ENCODE measurements around the gene RHEB.

RHEB gene

GRCh38 chr7:151447901-151448260, 71.8 kb downstream of the RHEB start:
- FAIRE-seq, result no peak

DNA sequence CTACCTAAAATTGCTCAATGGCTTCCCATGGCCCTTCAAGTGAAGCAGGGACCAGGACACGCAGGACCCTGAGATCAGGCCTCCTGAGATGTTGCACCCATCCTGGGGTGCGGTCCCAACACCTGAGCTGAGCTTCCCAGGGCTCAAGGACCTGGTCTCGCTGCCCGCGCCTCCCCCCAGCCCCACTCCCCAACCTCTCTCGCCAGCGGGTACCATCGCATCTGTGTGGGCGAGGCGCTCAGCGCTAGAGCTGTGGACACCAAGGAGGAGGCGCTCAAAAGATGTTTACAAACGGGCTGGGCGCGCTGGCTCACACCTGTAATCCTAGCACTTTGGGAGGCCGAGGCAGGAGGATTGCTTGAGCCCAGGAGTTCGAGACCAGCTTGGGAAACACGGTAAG, 72.4 kb downstream of the RHEB start:
- no peak for FAIRE-seq

DNA sequence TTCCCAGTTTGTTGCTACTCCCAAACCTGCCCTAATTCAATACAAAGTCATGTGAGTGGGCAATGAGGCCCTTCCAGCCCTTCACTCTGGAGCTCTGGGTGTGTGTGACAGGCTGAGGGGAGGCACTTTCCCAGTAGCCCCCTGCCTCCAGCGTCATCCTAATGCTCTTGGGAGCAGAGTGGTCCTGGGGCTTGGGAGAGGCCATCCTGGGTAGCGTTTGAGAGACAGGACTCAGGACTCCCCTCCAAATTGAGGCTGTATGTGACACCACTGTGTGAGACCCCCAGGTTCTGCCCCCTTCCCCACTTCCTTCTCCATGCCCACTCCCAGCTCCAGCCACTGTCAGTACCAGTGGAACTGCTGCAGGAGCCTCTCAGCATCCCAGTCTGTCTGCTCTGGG, 73.3 kb downstream of the RHEB start:
- no peak for FAIRE-seq

- FAIRE-seq, result no peak
Observed at GRCh38 chr7:151444632-151445031, 75.1 kb downstream of the RHEB start.

- no peak for FAIRE-seq
Observed at GRCh38 chr7:151442776-151443496, 76.8 kb downstream of the RHEB start.

- FAIRE-seq, result no peak
Observed at GRCh38 chr7:151440799-151441445, 78.8 kb downstream of the RHEB start.

DNA sequence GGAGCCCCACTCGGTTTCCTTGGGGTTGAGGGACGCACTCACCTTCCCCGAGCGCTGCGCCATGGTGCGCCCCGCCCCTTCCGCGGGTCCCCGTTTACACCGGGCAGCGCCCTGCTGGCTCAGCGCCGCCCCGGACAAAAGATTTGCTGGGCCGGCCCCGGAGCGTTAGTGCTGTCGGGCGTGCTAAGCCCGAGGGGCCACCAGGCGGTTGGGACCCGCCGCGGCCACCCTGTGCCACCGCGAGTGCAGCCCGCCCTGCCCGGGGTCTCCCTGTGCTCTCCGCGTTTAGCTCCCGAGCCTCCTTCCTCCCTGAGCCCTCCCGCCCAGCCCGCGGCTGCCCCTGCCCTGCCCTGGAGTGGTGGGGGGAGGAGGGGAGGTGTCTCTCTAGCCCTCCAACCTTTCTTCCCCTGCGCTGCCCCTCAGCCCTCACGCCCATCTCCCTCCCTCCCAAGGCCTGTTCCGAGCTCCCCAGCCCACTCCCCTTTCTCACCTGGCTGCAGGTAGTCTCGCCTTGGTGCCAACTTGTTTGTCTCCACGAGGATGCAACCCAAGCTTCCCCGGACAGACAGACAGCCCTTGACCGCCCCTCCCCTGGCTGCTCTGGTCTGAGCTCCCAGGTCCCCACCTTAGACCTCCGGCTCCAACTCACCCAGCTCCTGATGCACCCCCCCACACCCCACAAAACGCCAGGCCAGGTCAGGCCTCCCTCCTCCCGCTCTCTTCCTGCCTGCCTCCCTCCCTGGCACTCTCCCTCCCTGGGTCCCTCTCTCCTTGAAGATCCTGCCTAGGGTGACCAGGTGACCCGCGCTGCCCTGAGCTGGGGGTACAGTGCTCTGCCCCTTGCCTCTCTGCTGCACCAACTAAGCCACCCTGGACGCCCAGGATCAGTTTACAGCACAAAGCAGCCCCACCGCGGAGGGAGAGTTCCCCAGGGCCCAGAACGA, 79.6 kb downstream of the RHEB start, which contains the start of gene CRYGN:
TSS of gene CRYGN (minus strand) at position 287 of the 944 bp plus-strand sequence. CDS start at position 63, 224 bp downstream.
- no peak for FAIRE-seq

DNA sequence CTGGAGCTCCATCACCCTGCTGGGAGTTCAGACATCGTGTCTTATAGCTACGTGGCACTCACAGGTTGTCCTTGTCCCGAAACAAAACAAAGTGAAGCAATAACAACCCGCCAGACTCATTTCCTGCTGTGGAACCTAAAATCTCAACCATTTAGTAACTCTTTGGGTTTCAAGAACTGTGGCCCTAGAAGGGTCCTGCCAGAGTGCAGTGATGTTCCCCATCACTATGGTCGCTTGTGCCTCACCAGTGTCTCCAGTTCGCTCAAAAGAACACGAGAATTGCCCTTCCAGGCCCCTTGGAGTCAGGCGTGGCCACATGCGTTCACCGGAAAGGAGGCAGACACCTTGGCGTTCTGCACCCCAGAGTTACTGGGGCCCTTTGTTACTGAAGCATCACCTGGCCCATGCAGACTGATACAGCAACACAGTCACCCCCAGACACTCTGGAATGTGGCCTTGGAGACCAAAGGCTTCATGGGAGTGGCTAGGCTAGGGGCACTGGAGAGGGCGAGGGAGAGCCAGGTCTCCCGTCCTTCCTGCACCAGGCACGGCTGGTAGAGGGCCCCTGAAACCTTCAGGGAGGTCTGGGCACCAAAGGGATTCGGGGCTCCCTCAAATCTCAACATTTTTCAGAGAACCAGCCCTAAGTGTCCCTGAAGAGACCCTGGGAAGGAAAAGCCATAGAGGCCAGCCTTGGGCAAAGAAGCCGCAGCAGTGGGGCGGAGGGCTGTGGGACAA, 80.7 kb downstream of the RHEB start:
- FAIRE-seq, result no peak

GRCh38 chr7:151437866-151438516, 81.7 kb downstream of the RHEB start:
- FAIRE-seq, result no peak

GRCh38 chr7:151437159-151437553, 82.5 kb downstream of the RHEB start:
- no peak for FAIRE-seq

DNA sequence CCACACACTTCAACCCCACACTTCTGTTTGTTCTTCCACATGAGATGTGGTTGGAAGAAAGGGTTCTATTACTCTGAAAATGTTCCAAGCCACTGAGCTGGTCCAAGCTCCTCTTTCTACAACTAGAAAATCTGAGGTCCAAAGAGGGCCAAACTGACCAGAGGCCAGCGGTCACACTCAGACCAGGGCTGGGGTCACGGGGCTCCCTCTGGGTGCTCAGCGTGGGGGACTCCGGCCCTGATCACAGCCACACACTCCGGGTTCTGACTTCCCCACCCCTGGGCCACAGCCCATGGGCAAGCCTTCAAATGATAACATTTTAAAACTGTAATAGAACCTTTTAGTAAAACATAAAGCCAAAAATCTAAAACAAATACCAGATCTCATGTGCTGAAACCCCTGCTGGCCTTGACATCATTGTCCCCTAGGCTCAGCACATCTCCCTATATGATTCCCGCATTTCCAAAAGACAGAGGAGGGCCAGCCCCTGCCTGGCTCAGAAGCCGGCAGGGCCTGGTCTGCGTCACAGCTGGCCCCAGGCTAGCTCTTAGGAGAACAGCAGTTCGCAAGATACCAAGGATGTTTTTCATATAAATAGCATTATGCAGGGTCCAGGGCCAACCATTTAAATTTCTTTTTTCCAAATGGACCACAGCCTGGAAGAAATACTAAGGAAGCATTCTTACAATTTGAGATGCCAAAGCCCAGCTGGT, 83.1 kb downstream of the RHEB start:
- no peak for FAIRE-seq

DNA sequence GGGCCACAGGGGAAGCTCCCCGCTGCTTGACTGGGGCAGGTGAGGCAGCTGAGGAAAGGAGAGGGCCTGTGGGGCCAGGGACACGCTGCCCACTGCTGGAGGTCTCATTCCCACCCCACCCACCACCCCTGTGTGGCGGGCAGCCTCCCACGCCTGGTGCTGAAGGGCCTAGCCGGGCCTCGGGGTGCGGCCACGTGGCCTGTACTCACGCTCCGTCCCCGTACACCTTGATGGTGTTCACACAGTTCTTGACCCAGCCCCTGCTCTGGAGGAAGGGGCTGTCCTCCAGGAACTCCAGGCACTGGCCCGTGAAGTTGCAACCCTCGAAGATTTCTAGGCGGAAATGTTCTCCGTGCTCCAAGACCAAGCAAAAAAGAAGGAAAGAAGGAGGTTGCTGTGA, 83.7 kb downstream of the RHEB start:
- FAIRE-seq, result no peak

DNA sequence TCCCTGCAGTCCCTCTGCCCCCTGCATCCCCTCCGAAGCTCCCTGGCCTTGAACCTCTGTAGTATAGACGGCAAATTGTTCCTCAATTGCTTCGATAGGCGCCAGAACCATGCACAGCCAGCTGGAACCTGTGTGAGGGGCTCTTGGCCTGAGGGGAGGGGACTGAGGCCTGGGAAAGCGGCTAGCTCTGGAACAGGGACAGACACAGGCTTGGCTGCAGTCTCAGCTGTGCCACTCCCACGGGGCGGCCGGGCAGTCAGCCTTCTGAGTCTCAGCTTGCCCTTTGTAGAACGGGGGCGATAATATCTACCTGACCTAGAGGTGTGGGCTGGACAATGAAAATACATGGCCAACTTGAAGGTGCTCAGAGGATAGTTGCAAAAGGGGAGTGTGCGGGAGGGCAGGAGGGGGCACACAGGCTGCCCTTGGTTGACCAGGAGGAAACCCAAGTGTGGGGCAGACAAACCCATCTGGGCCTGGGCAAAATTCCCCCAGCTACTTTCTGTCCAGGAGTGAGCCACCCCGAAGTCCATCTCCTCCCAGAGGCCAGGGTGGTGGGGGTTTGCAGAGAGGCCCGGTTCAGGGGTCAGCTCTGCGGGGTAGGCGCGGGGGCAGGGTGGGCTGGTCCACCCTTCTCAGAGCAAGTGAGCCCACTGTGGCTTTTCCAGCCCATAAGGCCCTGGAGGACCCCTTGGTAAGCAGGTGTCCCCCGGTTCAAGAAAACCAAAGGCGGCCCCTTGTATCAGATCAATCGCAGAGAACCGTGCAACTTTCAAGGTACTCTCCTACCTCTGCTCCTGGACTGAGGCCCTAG, 84.4 kb downstream of the RHEB start:
- no peak for FAIRE-seq

DNA sequence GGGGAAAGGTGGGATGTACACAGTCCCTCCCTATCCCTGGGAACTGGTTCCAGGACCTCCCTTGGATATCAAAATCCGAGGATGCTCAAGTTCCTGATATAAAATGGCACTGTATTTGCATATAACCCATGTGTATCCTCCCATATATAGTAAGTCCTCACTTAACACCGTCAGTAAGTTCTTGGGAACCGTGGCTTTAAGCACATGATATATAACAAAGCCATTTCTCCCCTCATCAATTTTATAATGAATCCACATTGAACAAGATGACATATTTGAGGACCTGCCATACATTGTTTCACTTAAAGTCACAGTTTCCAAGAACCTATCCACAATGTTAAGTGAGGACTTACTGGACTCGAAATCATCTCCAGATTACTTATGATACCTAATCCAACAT, 85.1 kb downstream of the RHEB start:
- FAIRE-seq, result no peak

DNA sequence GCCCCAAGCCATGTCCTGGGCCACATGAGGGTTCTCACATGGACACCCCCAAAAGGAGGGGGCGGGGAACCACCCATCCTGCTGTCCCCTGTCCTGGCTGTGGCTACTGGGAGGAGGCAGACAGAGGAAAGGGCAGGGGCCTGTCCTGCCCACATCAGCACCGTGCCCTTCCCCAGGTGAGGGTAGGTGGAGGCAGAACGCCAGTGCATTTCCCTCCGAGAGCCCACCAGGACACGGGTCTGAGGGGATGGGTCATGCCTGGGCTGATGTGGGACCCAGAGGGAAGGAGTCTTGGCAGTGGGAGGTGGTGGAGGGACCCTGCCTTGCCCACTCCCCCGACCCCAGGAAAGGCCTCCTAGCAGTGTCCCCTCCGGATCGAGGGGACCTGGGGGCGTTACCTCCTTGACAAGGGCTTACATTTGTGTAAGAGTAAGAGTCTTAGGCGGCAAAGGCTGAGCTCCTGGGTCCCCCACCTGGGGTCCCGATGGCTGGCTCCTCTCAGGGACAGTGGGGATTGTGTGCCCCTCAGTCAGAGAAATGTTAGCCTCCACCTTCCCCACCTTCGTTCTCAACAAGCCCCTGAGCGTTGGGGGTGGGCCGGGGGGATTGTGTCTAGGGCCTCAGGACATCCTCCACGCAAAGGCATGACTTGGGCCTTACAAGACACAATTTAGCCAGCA, 85.8 kb downstream of the RHEB start:
- no peak for FAIRE-seq

DNA sequence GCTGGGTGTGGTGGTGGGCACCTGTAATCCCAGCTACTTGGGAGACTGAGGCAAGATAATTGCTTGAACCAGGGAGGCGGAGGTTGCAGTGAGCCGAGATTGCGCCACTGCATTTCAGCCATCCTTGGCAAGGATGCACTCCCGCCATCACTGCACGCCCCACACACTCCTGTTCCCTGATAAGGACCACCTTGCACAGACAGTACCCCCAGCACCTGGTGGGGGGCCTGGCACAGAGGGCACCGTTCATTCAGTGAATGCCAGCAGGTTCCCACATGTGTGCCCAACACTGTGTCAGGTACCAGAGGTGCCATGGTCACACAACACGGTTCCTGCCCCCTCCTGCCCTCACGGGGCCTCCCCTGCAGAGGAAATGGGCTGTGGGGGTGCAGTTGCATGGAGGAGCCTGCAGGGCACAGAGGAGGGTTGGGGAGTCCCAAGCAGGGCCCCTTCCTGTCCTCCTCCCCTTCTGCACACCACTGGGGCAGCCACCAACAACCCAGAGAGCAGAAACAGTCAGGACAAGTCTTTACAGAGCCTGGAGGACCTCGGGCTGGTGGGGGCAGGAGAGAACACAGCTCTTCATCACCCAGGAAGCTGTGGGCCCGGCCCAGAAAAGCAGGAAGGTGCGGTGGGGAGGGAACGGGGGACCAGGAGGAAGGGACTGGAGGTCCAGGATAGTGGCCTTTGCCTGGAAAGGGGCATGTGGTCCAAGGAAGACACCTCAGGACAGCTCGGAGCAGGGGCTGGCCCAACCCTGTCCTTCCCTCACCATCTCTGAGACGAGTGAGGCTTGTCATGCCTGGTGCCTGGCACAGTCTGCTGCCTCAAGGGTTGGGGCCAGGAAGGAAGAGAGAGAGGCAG, 86.8 kb downstream of the RHEB start:
- no peak for FAIRE-seq

- no peak for FAIRE-seq
Observed at GRCh38 chr7:151431768-151432311, 87.9 kb downstream of the RHEB start.

- no peak for FAIRE-seq
Observed at GRCh38 chr7:151431281-151431767, 88.4 kb downstream of the RHEB start.

Measured in endometrium (tissue), 2 donors.